Spleen (tissue), 7 donors: ENCODE data around the gene ARHGEF40.

Experiments used
- POLR2A ChIP-seq, 3 donors: fragments of 450-650 bp; IDR thresholded peaks; one replicate each; pipeline ENCODE4 v1.5.1; 2017; ENCODE audit warnings: antibody characterized with exemption in 3 of 3, mild to moderate bottlenecking in 1 of 3
- POLR2AphosphoS5 ChIP-seq, 3 donors: sonication (generic); formaldehyde crosslinking; IDR thresholded peaks; one replicate each; pipeline ENCODE4 v1.5.1; 2017; ENCODE audit warnings: antibody characterized with exemption in 3 of 3
- TF ChIP-seq, protein P1 (sequence below), 11 experiments: fragments of 200-600 bp in 7 of 11; fragments of 450-650 bp in 4 of 11; sonication (generic) in 4 of 11; IDR thresholded peaks in 8 of 11; conservative IDR thresholded peaks in 3 of 11; 1 replicate in 7 of 11; 2 replicates in 4 of 11; pipeline versions ENCODE4 v1.4.0 to v1.8.0; 2016 to 2021; ENCODE audit warnings: antibody characterized with exemption in 11 of 11, inconsistent platforms in 4 of 11, mild to moderate bottlenecking in 1 of 11
- donor health status: DM: no; HTN: no; CAD: no; lungs with moderate emphysema.
- donor health status: DM: no; HTN: no; CAD: no.
- donor health status: DM: no; HTN: no; CAD: no.

- TF ChIP-seq, protein P1, sequence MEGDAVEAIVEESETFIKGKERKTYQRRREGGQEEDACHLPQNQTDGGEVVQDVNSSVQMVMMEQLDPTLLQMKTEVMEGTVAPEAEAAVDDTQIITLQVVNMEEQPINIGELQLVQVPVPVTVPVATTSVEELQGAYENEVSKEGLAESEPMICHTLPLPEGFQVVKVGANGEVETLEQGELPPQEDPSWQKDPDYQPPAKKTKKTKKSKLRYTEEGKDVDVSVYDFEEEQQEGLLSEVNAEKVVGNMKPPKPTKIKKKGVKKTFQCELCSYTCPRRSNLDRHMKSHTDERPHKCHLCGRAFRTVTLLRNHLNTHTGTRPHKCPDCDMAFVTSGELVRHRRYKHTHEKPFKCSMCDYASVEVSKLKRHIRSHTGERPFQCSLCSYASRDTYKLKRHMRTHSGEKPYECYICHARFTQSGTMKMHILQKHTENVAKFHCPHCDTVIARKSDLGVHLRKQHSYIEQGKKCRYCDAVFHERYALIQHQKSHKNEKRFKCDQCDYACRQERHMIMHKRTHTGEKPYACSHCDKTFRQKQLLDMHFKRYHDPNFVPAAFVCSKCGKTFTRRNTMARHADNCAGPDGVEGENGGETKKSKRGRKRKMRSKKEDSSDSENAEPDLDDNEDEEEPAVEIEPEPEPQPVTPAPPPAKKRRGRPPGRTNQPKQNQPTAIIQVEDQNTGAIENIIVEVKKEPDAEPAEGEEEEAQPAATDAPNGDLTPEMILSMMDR (IDR thresholded peaks at IDR 0.05 in 8 of 11, conservative IDR thresholded peaks at IDR 0.05 in 3 of 11): no peak
- TF ChIP-seq POLR2A (IDR thresholded peaks at IDR 0.05): no peak
- TF ChIP-seq POLR2AphosphoS5 (IDR thresholded peaks at IDR 0.05): no peak
These were observed 22.7 kb upstream of the ARHGEF40 start for GRCh38 chr14:21047378-21047781.
